NCI-H748 treated with DMSO at 0.1 percent for 48 hours (cell line): ENCODE data around the gene GPR55.
"Not testable (repeated sequence)": the region's sequence is repeated elsewhere in the genome, so short reads cannot be mapped to it uniquely, and the experiment has no call there.

ENCODE experiments used
- DNase-seq: peaks from one replicate; lab custom pipeline; 2025; lab: John Stamatoyannopoulos, UW

GPR55 gene

GRCh38 chr2:230950874-230951339, 25.9 kb upstream of the GPR55 start:
- DNase-seq: no peak

- DNase-seq: no peak
Measured at GRCh38 chr2:230949966-230950873, 25.2 kb upstream of the GPR55 start.

DNA sequence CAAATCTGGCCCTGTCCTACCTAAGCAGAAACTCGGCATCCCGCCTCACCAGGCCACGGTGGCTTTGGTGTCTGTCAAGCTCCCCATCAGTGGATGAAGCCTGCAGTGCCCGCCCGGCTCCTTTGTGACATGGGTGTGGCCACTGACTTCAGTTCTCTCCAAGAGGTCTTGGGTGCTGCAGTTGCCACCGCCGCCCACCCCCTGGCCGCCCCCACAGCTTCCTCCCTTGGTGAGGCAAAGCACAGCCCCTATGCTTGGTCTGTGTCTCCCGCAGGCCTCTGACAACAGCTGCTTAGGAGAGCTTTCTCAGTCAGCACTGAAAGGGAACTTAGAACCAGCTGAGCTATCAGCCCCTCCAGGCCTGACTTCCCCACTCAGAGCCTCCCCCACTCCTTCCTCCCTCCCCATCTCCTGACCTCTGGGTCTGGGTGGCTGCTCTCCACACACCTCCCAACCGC, 22.9 kb upstream of the GPR55 start:
- DNase-seq: no peak

DNA sequence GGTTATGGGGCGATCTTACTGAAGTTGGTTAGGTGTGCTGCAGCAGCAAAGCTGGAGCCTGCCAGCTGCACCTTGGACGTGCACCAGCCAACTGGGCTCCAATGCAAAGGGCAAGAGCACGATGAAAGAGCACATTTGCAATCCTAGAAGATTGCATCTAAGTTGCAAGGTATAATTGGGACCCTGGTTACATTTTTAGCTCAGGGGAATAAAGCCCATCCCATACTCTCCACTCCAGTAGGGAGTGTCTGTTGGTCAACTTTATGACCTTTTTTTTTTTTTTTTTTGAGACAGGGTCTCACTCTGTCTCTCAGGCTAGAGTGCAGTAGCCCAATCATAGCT, 22.2 kb upstream of the GPR55 start:
- no peak for DNase-seq

GRCh38 chr2:230946429-230947234, 21.6 kb upstream of the GPR55 start:
- DNase-seq: no peak

DNA sequence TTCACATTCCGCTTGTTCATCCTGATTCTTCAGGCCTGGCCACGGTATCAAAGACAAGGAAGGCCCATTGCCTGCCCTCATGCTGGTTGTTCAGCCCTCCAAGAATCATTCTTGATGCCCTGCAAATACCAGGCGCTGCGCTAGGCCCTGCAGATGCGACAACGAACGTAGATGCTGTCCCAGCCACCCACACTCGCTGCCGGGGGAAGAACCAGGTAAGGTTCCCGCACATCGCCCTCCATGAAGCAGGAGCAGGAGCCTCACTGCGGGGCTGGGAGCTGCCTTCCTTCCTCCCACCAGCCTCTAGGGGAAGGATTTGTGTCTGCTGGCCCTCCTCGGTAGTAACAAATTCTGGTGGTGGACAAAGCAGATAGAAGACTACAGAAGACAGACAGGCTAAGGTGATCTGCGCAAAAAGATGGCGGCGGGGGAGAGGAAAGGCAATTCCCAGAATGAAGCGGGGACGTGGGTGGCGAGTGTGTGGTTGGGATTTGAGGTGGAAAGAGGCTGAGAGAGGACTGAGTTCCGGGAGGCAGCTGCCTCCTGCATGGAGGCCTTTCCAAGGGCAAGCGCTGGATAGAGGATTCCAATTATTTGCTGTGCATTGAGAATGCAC, 19.8 kb upstream of the GPR55 start:
- DNase-seq: no peak

GRCh38 chr2:230944123-230944653, 19.1 kb upstream of the GPR55 start:
- DNase-seq: no peak

DNA sequence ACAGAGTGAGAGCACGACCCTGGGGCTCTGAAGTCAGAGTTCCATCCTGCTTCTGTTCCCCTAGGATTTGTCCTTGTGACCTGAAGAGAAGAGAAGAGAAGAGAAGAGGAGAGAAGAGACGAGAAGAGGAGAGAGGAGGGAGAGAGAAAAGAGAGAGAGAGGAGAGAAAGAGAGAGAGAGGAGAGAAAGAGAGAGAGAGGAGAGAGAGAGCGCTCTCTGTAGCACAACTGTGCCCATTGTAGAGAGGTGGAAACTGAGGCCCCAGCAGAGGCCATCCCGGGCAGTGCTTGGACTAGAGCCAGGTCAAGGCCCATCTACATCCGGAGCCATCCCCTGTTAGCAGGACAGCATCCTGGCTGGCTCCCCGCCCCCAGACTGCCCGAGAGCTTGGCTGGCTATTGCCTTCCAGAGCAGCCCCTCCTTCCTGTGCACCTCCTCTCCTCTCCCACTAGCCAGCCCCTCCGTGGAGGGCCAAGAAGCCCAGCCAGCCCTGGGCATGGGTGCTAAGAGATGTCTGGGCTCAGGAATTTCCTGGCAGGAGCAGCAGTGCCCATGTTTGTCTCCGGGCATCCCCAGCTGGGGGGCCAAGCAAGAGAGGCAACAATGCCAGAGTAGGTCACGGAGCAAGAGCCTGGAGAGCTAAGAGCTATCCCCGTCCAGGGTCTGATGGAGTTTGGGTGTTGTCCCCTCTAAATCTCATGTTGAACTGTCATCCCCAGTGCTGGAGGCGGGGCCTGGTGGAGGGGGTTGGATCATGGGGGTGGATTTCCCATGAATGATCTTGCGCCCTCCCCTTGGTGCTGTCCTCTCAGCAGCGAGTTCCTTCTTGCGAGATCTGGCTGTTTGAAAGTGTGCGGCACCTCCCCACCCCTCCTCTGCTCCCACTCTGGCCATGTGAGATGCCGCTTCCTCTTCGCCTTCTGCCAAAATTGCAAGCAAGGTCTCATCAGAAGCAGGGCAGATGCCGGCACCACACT, 18.2 kb upstream of the GPR55 start:
- DNase-seq: no peak

DNA sequence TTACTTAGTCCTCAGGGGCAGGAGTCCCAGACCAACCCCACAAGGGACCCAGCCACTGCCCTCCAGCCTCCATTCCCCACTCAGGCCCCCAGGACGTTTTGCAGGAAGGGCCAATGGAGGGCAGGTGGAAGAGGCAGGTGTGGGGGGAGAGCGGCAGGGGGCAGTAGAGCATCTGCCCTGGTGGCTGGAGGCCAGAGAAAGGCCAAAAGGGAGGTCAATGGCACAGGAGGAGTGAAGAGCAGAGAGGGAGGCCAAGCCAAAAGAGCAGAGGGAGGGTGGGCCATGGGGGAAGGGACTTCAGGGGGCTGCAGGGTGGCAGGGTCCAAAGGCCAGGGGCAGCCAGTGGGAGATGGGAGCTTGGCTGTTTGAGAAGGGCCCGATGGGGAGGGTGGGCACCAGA, 17.3 kb upstream of the GPR55 start:
- DNase-seq: no peak

- DNase-seq: no peak
Measured at GRCh38 chr2:230941202-230942180, 16.4 kb upstream of the GPR55 start.

DNA sequence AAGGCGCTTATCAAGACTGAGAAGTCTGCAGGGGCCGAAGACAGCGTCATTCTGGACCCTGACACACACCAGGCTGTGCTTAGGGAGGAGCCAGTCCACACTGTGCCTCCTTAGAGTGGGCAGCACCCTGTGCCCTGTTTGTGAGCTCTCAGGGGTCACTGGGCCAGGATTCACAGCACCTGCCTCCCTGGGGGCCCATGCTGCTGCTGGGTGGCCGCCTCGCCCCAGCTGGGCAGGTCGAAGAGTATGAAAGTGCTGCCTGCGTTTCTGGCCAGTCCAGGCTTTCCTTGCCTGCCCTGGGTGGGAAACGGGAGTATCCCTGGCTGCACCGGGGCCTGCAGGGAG, 15.4 kb upstream of the GPR55 start:
- DNase-seq: no peak

- DNase-seq: no peak
Measured at GRCh38 chr2:230939691-230940470, 14.8 kb upstream of the GPR55 start.

DNA sequence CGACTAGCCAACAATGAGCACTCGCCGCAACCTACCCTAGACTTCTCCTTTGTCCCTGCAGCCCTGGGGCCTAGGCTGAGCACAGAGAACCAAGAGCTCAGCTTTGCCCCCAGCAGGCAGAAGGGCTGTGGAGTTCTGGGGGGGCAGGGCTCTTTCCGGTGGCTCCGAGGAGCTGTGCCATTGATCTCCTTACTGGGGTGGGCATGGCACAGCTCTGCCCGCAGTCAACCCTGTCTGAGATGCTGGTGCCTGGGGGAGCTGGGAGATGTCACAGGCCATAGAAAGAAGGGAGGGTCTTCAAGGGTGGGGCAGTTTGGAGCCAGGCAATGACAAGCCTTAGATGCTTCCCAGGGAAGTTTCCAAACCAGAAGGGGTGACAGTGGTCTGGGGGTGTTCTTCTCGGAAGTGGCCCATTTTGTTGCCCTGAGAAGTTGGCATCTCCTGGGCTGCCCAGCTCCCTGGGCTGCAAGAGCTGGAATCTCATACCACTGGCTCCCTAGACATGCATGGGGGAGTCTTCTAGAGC, 14.1 kb upstream of the GPR55 start:
- no peak for DNase-seq

- DNase-seq: no peak
Measured at GRCh38 chr2:230938516-230939065, 13.5 kb upstream of the GPR55 start.

DNA sequence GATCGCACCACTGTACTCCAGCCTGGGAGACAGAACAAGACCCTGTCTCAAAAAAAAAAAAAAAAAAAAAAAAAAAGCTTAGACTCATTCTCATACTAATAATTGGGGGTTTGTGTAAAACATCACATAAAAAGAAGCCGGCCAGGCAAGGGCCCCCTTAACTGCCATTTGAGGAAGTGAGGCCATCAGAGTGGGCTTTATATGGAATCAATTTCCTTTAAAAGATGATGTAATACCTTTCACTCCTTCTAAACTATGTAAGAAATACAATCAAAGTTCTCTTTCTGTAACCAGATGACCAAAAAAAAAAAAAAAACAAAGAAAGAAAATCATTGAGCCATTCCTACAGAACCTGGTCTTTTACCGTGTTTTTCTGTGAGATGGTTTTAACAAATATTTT, 13.1 kb upstream of the GPR55 start:
- DNase-seq: no peak

- no peak for DNase-seq
Measured at GRCh38 chr2:230937362-230937761, 12.3 kb upstream of the GPR55 start.

GRCh38 chr2:230936243-230936642, 11.2 kb upstream of the GPR55 start:
- not testable (repeated sequence) for DNase-seq

- no peak for DNase-seq
Measured at GRCh38 chr2:230935130-230935430, 10.0 kb upstream of the GPR55 start.
